ENCODE data around the gene AOPEP. TPM values are rescaled to one million over a fixed set of nuclear protein-coding genes. Genes with fewer than 3 reads are reported as not detected.

AOPEP gene
- total RNA-seq, 1 experiment from 2014 or later, result 89.5 TPM

- intact Hi-C loops (cut with micrococcal nuclease; ENCODE audit: unreplicated experiment), result no loop called here
- CTCF ChIA-PET, result no interaction called here
- Mint-ChIP-seq H3K36me3 (ENCODE audit: insufficient read depth, unreplicated experiment) (no peaks in the 10 kb centered on the region), H3K4me3 (ENCODE audit: low read depth, unreplicated experiment) (no peak overlapping the region), H3K9me3 (ENCODE audit: low read depth, unreplicated experiment) (peaks cover 2% of the 10 kb centered on the region), H3K4me1 (ENCODE audit: low read depth, unreplicated experiment) (peaks cover 56% of the 10 kb centered on the region), H3K27me3 (ENCODE audit: unreplicated experiment) (no peaks in the 10 kb centered on the region), H3K27ac (ENCODE audit: unreplicated experiment) (peak overlapping the region; percentile 56)
- DNase-seq, result no peak
- no peak for TF ChIP-seq CTCF (IDR thresholded peaks at IDR 0.05; ENCODE audit: unreplicated experiment)
- no TSS peak for BruUV-seq (replicated peaks)
Observed at GRCh38 chr9:94888775-94889174, 162.3 kb downstream of the AOPEP start.

- peaks cover 2% of the 10 kb centered on the region for H3K9me3 Mint-ChIP-seq (ENCODE audit: low read depth, unreplicated experiment)
- peaks cover 7% of the 10 kb centered on the region for H3K36me3 Mint-ChIP-seq (ENCODE audit: insufficient read depth, unreplicated experiment)
- no peak for TF ChIP-seq CTCF (IDR thresholded peaks at IDR 0.05; ENCODE audit: unreplicated experiment)
- H3K27ac Mint-ChIP-seq (ENCODE audit: unreplicated experiment), result no peak overlapping the region
- intact Hi-C loops (cut with micrococcal nuclease; ENCODE audit: unreplicated experiment), result no loop called here
- H3K4me1 Mint-ChIP-seq (ENCODE audit: low read depth, unreplicated experiment), result peaks cover 63% of the 10 kb centered on the region
- BruUV-seq (replicated peaks), result no TSS peak
- no peak for DNase-seq
- CTCF ChIA-PET, result no interaction called here
- H3K4me3 Mint-ChIP-seq (ENCODE audit: low read depth, unreplicated experiment), result no peak overlapping the region
- no peaks in the 10 kb centered on the region for H3K27me3 Mint-ChIP-seq (ENCODE audit: unreplicated experiment)
Observed at GRCh38 chr9:94889628-94890027, 163.1 kb downstream of the AOPEP start.

- intact Hi-C loops (cut with micrococcal nuclease; ENCODE audit: unreplicated experiment), result no loop called here
- Mint-ChIP-seq H3K36me3 (ENCODE audit: insufficient read depth, unreplicated experiment) (peaks cover 7% of the 10 kb centered on the region), H3K27ac (ENCODE audit: unreplicated experiment) (no peak overlapping the region), H3K27me3 (ENCODE audit: unreplicated experiment) (no peaks in the 10 kb centered on the region), H3K9me3 (ENCODE audit: low read depth, unreplicated experiment) (peaks cover 2% of the 10 kb centered on the region), H3K4me1 (ENCODE audit: low read depth, unreplicated experiment) (peaks cover 58% of the 10 kb centered on the region), H3K4me3 (ENCODE audit: low read depth, unreplicated experiment) (no peak overlapping the region)
- DNase-seq, result no peak
- BruUV-seq (replicated peaks), result no TSS peak
- CTCF ChIA-PET, result no interaction called here
- TF ChIP-seq CTCF (IDR thresholded peaks at IDR 0.05; ENCODE audit: unreplicated experiment), result no peak
Observed at GRCh38 chr9:94891183-94891582, 164.7 kb downstream of the AOPEP start.

GRCh38 chr9:94892675-94893074 is 166.2 kb downstream of the AOPEP start:
- Mint-ChIP-seq H3K9me3 (ENCODE audit: low read depth, unreplicated experiment) (peaks cover 2% of the 10 kb centered on the region), H3K4me1 (ENCODE audit: low read depth, unreplicated experiment) (peaks cover 61% of the 10 kb centered on the region), H3K36me3 (ENCODE audit: insufficient read depth, unreplicated experiment) (peaks cover 7% of the 10 kb centered on the region), H3K27ac (ENCODE audit: unreplicated experiment) (peak overlapping the region; percentile 36), H3K27me3 (ENCODE audit: unreplicated experiment) (no peaks in the 10 kb centered on the region), H3K4me3 (ENCODE audit: low read depth, unreplicated experiment) (no peak overlapping the region)
- no peak for DNase-seq
- CTCF ChIA-PET, result no interaction called here
- intact Hi-C loops (cut with micrococcal nuclease; ENCODE audit: unreplicated experiment), result no loop called here
- BruUV-seq (replicated peaks), result no TSS peak
- TF ChIP-seq CTCF (IDR thresholded peaks at IDR 0.05; ENCODE audit: unreplicated experiment), result no peak
